ENCODE measurements around the gene KCTD15.

KCTD15 gene, protein sequence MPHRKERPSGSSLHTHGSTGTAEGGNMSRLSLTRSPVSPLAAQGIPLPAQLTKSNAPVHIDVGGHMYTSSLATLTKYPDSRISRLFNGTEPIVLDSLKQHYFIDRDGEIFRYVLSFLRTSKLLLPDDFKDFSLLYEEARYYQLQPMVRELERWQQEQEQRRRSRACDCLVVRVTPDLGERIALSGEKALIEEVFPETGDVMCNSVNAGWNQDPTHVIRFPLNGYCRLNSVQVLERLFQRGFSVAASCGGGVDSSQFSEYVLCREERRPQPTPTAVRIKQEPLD

DNA sequence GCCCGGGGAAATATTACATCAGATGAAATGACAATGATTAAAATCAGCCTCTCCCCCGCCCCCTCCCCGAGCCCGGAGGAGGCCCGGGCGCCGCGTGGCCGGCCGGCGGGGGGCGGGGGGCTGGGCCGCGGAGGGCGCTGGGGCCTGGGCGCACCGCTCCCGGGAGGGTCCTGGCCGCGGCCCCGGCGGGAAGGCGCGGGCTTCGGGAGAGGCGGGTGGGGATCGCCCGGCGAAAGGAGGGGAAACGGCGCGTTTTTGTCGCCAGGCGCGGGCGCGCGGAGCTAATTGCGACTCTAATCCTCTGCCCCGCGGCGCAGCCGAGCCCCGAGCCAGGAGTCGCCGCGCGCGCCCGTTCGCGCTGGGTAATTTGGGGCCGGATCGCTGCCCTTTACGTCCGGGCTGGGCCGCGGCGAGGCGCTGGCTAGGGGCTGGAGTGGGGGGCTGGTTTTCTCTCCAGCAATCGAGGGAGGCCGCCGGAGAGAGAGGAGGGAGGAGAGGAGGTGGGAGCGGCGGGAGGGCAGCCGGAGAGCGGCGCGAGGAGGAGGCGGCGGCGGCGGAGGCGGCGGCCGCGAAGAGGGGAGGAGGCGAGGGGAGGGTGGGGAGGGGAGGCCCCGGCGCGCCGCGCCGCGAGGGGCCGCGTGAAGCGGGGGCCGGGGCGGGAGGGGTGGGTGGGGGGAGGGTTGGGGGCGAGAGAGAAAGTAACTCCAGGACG lies at the start of gene KCTD15:
Gene KCTD15, plus strand, starts transcription at position 707 of the 712 bp plus-strand sequence. CDS start 3,585 bp downstream, outside the sequence.
- peak; percentile 64 to 69 for DNase-seq

DNA sequence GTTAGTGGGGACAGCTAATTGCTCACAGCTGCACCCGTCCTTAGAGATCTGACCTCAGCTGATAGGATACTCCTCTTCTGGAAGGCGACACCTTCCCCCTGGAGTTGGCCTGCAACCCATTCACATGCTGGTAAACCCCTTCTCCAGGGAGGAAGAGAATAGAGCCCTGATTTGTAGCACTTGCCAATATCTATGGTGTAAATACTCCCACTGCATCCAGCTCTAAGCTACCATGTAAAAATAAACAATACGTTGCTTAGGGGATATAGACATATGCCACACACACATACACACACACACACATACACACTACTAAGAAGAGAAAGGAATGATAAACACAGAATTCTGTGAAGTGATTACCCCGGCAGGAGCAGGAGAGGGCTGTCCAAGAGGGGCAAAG lies 49.4 kb upstream of the KCTD15 start:
- DNase-seq: no peak

DNA sequence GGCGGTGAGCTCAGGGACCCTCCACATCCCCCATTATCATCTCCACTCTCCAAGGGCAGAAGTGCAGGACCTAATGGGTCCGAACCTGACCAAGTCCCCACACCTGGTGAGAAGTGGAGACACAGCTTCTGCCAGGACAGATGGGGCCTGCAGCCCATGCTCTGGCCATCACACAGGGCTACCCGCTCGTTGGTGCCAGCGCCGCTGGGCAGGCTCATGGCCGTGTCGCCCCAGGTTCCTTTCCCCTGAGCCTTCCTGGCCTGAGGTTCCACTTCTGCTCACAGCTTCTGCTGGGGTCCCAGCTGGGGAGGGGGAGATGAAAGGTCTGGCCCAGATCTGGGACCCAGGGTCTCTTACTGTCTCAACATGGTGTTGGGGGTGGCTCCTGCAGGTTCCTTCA lies 48.4 kb upstream of the KCTD15 start:
- no peak for DNase-seq

DNA sequence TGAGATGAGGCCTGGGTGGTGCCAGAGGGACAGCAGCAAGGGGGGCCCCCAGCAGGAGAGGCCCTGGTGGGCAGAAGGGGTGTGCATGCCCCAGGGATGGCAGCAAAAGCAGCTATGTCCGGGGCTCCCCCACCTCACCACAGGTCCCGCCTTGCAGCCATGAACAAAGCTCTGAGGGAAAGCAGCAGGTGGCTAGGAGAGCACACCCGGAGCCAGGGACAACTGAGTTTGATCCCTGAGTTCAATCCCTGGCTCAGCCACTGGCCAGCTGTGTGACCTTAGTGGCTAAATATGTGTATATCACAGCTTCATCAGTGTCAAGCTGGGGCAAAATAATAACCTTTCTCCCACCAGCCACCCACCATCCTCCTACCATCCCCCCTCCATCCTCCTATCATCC lies 47.7 kb upstream of the KCTD15 start:
- DNase-seq: no peak

DNA sequence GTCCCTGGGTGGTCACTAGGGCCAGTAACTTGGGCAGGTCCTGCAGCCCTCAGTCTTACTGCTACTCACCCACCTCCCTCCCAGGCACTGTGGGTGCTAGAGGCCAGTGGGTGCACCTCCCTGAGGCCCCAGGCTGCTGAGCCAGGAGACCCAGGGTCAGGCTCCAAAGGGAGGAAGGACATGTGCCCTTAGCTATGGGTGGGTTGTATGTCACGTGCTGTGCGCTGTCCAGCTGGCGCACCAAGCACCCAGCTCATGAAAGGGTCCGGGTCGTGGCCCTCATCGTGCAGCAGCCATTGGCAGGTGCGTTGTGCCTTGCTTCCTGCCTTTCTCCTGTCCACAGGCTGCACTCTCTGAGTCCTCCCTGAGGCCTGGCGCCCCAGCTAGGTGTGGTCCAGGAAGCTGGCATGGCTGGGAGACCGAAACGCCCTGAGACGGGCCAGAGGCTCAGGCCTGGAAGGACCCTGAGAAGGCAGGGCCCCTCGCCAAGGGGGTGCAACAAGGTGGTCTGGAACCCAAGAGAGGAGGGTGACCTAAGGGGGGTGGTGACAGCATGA lies 47.0 kb upstream of the KCTD15 start:
- DNase-seq: no peak

DNA sequence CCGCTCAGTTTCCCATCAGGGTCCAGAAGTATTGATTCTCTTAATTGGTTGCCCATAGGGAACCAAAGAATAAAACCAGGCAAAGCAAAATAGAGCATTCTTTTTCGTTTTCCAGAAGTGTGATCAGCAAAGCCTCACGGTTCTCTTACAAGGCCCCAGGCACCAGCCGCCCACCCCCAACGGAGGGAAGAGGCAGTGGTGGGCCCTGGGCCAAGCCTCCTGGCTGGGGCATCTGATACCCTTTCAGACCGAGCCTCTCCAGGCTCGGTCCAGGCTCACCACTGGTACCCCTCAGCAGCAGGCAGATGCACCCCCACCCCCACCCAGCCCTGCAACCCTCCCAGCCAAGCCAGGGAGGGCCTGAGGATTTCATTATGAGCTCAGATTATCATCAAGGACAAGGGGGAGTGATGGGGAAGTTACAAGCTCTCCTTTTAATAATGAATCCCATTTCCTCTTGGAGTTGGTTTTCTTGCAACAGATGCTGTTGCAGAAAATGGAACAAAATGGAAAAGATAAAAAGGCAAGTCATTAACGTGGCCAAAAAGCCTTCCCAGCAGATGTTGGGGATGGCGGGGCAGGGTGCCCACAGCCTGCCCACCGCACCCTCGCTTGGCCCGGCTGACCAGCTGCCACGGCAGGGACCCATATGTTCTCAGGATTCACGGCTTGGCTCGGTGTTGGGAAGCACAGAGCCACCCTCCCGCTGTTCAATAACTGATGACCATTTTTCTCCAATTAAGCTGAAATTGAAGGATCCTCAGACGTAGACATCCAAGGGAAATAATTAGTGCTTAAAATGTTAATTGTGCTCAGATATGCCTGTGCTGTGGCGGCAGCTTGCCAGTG lies 45.9 kb upstream of the KCTD15 start:
- no peak for DNase-seq

DNA sequence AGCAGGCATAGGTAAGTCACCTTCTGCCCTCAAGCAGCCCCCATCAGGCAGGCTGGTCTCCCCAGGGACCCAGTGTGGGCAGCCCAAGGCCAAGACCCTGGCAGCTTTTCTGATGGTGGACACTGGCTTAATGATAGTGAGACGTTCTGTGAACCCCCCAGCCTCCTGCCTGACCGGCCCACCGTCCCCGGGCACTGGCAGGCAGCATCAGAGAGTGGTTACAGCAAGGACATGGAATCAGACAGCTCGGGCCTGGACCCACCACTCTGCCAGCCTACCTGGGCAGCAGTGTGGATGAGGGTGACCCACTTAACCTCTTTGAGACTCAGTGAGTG lies 45.3 kb upstream of the KCTD15 start:
- DNase-seq: no peak

DNA sequence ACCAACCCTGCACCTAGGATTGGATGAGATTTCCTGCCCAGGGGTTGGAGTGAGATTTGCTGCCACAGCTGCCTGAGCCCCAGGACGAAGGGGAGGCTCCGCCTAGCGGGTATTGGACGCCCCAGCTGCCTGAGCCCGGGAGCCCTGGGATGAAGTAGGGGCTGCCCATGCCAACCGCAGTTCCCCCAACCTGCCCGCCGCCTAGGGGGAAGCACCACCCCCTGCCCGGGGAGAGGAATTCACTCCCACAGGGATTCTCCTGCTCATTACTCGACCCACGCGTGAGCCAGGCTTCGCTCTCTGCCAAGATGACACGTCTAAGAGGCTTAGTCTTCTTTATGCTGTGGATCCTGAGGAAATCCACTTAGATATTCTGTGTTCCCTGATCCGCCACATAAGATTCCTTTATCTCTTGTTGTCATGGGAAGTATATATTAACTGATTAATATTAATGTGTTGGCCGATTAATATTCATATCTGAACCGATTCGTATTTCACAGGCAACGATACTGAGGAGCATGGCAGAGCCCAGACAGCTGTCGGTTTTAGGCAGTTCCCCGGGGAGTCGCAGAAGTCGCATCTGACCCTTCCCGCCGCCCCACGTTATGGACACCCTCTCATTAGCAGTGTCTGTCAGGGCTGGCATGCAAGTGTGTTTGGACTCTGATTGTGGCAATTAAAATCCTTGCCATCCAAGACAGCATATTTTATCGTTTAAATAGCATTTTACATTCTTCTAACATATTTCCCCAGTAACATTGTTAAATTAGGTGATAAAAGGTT lies 44.5 kb upstream of the KCTD15 start:
- DNase-seq: no peak

DNA sequence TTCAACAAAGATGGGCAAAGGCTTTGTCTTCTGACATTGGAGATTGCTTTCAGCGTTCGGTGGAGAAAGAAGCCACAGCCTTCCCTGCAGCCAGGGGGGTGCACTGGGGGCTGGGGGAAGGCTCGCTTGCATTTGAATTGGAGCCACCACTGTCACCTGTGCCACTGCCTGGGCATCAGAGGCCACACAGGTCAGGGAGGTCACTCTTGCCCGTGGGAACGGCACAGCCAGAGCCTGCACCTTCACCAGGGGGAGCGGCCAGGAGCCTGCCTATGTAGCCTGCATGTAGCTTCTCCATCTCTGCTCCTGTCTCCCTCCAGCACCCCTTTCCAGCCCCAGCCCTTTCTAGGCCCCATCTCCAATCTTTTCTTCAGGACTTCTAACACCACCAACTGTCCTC lies 43.7 kb upstream of the KCTD15 start:
- DNase-seq: no peak

DNA sequence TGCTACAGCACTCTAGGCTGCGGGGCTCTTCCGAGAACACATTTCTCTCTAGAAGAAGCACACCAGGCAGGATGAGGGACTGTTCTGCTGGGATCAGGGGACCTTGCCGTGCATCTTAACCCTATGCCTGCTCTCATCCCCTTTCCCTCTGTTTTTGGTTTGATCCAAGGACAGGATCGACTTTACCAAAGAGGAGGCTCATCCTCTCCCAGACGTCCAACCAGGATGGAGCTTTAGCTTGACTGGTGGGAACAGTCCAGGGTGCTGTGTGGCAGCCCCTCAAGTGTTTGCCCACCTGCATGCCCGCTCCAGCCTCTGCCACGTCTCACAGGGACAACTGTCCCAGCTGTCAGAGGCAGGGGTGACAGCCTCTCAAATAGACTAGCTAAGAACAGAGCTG lies 42.3 kb upstream of the KCTD15 start:
- DNase-seq: no peak

DNA sequence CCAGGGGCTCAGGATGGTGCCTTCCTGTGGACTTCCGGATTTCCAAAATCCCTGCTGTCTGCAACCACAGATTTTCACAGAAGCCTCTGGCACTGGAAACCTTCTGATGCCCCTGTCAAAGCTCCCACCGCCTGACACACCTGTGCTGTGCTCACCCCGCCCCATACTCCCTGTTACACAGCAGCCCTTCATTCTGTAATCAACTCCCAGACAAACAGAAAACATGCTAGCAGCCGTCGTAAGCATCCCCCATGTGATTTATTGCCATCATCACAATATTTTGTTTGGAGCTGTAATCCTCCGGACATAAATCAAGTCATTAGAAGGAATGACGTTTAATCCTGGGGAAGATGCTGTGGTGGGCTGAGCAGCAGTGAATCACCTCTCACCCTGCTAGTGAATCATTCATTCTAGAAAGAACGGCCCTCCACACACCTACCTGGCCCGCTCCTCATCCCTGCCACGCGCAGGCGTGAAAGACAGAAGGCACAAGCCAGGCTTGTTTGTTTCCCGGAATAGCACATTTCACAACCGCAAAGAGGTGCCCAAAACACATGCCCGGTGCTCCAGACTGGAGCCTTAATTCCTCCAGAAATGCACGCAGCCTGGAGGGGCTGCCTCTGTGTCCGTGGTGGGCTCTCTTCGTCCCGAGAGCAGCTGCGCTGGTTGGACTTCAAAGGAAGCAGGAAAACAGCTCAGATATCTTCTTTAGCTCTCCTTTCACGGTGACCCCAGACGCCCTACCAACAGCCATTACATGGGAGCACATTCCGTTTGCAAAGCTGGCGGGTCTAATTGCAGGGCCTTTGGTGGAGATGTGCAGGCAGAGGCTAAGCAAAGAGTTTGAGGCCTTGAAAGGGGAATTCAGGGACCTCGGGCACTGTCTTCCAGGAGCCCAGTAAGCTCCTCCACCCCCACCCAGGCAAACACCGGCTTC lies 41.3 kb upstream of the KCTD15 start:
- DNase-seq: no peak

DNA sequence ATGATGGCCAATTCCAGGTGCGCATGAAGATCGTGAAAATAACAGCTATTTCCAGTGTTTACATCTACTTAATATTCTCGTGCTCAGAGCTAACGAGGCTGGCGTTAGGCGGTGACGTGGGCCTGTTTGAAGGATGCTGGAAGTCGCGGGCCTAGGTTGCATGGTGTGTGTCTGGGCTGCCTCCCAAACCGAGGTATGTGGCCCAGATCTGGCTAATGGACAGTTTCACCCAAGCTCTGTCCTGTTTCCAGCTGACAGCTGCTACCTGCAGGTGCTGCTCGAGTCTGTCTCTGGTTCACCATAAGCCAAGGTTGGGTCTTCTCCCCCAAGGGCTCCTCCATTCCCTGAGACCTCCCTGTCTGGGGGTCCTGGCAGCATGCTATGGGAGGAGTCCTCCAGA lies 40.5 kb upstream of the KCTD15 start:
- DNase-seq: no peak

DNA sequence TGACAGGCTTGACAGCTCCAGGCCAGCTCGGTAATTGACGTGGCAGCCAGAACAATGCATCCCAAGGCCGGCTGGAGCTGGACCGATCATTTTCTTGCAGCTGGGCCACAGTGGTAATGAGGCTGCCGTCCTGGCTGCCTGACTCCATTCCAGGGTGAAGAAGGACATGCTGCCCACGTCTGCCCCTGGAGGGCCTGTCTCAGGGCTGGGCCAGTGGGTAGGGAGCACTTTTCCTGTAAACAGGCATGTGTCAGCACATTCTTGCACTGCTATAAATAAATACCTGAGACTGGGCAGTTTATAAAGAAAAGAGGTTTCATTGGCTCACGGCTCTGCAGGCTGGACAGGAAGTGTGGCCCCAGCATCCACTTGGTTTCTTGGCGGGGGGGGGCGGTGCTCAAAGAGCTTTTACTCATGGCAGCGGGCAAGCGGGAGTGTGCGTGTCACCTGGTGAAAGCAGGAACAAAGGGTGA lies 38.1 kb upstream of the KCTD15 start:
- no peak for DNase-seq

DNA sequence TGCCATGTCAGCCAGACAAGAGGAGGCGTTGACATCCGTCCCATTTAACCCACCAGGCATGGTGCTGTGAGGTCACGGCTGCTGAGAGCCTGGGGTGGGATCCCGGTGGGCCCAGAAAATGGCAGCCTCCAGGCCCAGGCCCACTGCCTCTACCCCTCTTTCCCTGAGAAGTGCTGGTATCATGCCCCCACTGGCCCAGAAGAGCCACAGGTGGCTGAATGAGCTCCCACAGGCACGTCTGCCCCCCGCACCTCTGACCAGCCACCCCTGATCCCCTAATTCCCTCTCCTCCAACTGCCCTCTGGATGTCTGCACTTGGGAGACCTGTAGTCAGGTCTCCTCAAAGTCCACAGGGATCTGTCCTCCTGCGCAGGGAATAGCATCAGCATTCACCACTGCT lies 37.3 kb upstream of the KCTD15 start:
- no peak for DNase-seq

DNA sequence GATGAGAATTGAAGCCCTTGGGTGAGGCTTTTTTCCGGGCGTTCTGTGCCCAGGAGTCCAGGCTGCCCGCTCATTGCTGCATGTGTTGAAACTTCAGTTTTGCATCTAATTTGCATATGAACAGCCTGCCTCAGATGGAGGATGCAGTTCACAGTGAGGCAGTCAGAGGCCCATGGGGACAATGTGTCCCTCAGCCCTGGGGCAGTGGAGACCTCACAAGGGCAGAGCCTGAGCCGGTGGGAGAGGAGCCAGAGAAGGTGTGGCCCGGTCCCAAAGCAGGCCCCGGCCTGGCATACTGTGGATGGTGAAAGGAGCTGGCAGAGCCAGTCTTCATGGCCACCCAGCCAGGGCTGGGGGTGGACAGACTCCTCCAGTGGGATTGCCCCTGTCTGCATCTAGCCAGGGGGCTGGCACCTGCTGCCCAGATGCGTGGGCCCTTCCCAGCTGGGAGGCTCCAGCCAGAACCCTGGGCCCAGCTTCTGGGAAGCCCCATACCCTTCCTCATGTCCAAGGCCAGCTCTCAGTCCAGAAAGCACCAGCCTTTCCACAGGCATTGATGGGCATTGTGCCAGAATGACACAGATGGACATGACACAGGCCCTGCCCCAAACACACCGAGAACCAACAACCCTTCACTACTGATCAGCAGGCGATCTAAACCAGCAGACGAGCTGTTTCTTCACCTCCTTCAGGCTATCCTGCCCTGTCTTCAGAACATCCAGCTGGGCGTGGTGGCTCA lies 32.9 kb upstream of the KCTD15 start:
- DNase-seq: no peak

DNA sequence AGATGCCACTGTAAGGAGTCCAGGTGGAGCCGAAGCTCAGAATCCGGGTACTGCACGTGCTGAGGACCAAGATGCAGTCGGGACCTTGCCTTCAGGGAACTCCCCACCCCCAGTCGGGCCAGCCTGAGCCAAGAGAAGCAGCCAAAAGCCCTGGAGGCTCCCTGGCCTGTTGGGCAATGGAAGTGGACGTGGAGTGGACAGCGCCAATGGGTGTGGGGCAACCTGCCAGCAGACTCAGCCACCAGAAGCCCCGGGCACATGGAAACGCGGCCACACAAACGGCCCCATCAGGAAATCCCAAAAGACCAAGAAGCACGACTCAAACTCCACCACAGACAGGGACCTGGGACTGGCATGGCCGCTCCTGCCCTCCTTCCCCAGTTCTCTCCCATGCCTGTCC lies 30.0 kb upstream of the KCTD15 start:
- no peak for DNase-seq

DNA sequence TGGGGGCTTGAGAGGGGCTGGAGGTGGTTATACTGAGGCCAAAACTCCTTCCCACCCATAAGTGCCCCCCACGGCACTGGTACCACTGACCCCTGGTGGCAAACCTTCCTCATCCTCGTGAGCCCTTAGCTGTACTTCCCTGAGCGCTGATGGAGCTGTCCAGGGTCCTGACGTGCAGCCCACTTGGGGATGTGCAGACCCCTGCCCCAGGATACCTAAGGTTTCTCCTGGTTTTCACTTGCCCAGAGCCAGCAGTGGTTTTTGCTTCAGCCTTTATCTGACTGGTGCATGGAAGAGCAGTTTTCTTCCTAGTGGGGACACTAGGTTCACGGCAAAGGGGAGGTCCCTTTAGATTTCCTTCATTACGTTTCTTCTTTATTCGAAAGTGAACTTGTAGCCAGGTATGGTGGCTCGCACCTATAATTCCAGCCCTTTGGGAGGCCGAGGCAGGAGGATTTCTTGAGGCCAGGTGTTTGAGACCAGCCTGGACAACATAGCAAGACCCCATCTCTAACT lies 28.7 kb upstream of the KCTD15 start:
- DNase-seq: peak in 1 of 2 experiments; percentile 29

DNA sequence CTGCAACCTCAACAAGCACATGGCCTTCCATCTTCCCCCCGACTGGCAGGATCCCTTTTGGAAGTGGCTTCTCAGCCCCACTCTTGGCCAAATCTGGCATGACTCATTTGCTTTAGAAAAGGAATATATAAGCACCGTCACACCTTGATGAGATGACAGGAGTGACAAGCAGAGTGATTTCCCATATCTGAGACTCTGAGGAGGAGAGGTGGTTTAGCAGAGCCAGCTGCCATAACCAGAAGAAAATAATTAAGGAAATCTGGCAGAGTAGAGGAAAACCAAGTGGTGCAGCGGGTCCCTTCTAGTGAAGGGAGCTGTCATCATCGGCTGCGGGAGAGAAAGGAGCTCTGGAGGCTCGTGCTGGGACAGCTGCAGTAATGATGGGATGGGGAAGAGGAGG lies 27.5 kb upstream of the KCTD15 start:
- DNase-seq: no peak

DNA sequence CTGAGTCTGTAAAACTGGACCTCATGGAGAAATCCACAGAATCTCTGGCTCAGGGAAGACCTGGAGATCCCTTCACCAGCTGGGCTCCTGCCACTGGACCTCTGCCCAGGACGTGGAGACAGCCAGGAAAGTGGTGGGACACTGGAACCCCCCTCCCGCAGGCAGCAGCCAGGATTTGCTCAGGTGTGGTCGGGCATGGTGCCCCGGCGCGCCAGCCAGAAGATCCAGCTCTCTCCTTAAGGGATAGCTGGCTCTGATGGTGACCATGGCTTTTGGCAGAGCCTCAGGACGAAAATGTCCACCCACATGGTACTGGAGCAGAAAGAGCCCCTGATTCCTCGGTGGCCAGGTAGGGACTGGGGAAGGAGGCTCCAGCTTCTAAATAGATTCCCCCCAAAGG lies 26.6 kb upstream of the KCTD15 start:
- DNase-seq: no peak

DNA sequence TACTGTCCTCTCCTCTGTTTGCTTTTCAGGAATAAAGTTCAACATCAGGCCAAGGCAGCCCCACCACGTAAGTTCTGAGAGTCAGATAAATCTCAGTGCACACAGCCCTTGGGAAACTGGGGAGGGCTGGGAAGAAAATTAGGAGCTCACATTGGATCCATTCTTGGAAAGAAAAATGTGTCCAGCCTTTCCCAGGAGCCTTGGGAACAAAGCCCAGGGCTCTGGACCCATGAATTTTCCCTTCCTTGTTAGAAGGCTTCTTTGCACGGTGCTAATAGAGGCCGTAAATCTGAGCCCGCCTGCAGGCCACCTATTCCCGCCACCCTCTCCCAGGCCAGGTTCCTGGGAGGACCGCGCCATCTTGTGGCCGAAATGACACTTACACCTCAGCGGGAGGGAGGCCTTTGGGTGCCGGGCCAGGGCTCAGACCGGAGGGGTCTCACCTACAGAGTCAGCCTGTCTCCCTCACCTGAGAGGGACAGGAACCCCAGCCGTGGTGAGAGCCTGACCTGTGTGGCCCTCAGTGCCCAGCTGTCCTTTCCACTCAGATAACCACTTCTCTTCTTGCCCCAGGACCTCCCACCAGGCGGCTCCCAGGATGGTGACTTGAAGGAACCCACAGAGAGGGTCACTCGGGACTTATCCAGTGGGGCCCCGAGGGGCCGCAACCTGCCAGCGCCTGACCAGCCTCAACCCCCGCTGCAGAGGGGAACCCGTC lies 25.1 kb upstream of the KCTD15 start:
- peak; percentile 84 to 85 for DNase-seq

Data from activated T-cell treated with anti-CD3 and anti-CD28 coated beads, Interleukin-2, amount 50 U/mL, for 48 hours (primary cell).